HG02588 (cell line): Measurements from ENCODE around the gene CCDC92B.
A peak's percentile ranks its signal among the peaks of the same experiment; 100 is the strongest.

Source experiments
- ATAC-seq: cut with Tn5 transposase; IDR thresholded peaks from one replicate; pipeline ENCODE4 v1.9.1; 2021; ENCODE audit warnings: mild to moderate bottlenecking, moderate library complexity; ENCODE audit not compliant: unreplicated experiment

Gene CCDC92B

GRCh38 chr17:2723505-2723996 is 25.9 kb downstream of the CCDC92B start:
- ATAC-seq = no peak

DNA sequence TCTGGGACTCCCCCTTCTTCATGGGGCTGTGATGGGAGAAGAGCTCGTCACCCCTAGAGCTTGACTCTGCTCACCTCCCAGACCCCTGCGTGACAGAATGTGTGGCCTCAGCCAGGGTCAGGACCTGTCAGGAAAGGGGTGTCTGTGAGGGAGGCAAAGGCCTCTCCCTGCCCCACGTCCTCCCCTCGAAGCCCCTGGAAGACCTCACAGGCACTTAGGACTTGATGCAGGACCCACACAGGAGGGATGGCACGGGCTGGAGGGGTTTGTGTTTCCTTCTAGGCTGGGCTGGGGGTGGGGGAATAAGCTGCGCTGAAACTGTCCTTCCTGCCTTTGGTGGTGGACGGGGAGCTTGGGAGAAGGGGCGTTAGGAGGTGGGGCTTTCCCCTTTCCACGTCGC is 26.8 kb downstream of the CCDC92B start:
- ATAC-seq = no peak

DNA sequence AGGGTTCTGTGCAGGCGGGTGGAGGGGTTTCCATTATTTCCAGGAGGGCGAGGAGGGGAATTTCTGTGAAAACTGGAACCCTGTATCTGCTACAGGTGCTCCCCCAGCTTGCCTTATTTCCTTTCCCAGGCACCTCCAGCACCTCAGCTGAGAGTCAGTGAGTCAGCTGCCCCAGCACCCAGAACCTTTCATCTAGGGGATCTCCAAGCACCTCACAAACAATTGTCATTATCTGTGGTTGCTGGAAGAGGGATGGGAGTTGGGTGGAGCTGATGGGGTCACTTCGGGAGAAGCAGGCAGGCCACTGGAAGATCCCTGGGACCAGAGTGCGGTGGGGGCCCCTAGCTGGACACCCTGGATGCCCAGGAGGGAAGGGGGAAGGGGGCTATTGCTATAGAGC is 27.8 kb downstream of the CCDC92B start:
- no peak for ATAC-seq

- ATAC-seq = no peak
These were observed 29.6 kb downstream of the CCDC92B start for GRCh38 chr17:2719861-2720260.

DNA sequence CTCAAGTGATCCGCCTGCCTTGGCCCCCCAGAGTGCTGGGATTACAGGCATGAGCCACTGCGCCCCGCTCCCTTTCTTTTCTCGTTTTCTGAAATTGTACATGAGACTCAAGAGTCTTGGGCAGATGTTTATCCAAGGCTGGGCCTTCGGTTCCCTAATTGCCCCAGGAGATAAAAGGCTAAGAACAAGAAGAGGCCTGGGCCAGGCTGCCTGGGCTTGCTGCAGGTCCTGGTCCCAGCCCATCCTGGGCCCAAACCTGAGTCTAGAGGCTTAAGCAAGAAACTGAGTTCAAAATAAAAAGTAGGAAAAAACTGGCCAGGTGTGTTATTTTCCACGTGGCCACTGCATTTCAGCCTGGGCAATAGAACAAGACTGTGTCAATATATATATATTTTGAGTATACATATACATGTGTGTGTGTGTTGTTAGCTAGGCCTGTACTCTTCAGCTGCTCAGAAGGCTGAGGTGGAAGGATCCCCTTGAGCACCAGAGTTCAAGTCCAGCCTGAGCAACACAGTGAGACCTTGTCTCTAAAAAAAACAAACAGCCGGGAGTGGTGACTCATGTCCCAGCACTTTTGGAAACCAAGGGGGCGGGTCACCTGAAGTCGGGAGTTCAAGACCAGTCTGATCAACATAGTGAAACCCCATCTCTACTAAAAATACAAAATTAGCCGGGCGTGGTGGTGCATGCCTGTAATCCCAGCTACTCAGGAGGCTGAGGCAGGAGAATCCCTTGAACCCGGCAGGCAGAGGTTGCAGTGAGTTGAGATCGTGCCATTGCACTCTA is 31.1 kb downstream of the CCDC92B start:
- no peak for ATAC-seq

GRCh38 chr17:2716649-2717048 is 32.8 kb downstream of the CCDC92B start:
- no peak for ATAC-seq

DNA sequence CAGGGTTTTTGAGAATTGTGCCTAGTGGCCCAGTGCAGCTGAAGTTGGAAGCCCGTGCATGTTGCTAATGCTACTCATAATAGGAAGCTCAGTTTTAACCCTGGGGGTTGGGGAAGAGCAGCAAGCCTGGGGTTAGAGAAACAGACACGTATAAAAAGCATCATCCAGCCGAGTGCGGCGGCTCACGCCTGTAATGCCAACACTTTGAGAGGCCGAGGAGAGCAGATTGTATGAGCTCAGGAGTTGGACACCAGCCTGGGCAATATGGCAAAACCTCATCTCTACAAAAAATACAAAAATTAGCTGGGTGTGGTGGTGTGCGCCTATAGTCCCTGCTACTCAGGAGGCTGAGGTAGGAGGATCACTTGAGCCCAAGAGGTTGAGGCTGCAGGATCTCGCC is 35.6 kb downstream of the CCDC92B start:
- ATAC-seq = no peak

DNA sequence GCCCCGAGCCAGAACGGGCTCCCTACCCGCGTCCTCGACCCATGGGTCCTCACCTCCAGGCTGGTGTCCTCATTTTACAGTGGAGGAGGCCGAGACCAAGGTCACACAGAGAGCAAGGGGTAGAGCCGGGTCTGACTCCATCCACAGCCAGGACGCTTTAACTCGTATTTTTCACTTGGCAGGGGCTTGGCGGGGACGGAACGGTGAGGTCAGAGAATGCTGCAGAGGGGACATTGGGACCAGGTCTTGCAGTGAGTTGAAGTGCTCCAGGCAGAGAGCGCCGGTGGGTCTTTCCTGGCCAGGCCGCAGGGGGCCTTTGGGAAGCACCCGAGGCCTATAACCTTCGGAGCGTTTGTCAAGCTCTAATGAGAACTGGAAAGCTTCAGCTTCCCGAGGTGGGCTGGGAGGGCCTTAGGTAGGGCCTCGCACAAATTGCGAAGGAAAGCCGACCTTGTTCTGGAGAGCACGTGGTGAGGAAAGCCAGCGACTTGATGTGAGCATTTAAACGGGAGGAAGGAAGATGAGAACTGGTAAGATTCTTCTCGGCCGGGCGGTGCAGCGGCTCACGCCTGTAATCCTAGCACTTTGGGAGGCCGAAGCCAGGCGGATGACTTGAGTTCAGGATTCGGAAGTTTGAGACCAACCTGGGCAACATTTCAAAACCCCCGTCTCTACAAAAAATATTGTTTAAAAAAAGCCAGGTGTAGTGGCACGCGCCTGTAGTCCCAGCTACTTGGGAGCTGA is 37.0 kb downstream of the CCDC92B start:
- ATAC-seq = no peak

DNA sequence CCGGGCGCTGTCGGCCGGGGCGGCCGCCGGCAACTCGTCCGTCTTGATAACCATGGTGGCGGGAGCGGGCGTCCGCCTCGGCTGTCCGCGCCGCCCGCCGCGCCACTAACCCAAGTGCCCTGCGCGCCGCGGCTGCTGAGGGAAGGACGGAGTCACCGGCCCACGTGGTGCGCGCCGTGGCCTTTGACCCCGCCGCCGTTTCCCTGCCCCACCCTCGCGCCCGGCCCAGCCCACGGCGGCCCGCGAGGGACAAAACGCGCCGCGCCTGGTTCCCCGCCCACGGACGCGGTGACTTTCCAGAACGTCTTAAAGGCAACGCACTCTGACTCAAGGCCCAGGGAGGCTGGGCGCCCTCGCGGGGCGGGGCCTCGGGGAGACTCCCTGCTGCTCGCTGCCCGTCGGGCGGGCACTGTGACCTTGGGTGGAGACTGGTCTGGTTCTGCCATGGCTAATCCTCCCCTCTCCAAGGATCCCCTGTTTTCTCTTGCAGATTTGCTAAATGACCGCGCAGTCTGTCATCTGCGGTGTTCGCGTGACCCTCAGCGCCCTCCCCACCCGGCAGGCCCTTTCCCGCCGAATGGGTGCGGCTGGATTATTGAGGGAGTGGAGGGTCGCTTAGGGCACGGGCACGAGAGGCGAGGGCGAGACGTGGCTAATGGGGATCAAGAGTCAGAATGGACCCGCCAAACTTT is 37.7 kb downstream of the CCDC92B start, which contains the start of gene CLUH:
Gene CLUH (minus strand): TSS at position 157 of the 692 bp plus-strand sequence. CDS start 103 bp downstream, at position 54.
- peak; percentile 73 for ATAC-seq

DNA sequence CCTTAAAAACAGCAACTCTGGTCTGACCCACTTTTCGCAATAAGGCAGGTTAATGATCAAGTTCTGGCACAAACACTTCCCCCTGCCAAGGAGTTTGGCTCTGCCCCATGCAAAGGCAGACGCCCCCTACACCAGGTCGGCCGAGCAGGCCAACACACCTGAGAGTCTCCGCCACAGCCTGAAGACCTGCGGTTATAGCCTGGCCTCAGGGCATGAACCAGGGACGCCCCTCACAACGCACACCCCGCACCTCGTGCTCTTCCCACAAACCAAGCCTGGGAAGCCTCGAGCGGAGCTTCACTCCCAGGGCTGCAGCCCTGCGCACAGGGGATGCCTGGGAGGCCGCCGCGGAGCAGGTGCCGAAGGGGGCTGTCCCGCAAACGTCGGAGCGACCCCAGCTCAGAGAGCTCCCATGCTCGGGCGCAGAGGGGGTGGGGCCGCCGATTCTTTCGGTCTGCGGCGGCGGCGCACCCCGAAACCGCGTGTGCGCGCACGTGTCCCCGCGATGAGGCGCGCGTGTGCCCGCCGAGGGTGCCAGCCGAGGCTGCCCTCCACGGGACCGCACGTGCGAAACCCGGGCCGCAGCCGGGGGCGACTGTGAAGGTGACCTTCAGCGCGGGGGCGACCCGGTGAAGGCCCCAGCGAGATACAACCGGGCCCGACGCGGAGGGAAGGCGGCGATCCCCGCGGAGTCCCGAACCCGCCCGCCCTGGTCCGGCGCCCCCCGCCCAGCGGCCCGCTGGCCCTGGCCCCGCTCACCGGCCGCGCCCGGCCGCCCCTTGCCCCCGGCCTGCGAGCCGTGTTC is 38.4 kb downstream of the CCDC92B start:
- peak; percentile 24 for ATAC-seq

GRCh38 chr17:2710071-2710802 is 39.2 kb downstream of the CCDC92B start:
- ATAC-seq = peak; percentile 3

GRCh38 chr17:2709183-2709661 is 40.2 kb downstream of the CCDC92B start:
- ATAC-seq = peak; percentile 25

GRCh38 chr17:2708585-2709182 is 40.8 kb downstream of the CCDC92B start:
- ATAC-seq = no peak

DNA sequence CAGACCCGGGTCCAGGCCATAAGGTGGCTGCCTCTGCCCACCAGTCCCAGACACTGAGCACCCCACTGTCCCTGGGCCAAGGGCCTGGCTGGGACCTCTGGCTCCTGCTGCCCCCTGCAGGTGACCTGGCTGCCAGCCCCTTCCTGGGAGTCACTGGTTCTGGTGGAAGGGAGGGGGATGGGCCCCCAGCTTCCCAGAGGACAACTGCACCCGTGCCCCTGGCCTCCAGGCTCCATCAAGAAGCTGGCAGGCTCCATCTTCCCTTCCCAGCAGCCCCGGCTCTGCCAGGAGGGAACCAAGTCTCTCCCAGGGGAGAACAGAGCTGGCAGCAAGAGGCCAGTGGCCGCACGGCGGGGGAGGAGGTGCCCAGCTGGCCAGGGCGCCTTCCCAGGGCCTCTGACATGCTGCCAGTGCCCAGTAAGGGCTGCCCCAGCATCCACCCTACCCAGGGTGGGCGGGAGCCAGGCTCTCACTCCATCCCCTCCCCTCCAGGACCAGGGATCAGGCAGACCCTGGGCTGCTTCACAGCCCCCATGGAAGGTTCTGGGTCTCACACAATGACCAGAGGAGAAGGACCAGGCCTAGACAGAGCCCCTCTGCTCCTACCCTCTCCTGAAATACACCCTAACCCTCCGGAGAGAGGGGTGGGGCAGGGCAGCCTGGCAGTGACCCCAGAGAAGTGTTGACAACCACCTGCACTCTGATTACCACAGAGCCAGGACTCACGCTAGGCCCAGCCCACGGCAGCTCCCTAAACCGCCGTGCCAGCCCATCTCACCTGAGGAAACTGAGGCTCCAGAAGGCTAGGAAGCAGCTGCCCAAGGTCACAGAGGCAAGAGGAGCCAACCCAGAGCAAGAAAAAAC is 41.5 kb downstream of the CCDC92B start:
- ATAC-seq = no peak

DNA sequence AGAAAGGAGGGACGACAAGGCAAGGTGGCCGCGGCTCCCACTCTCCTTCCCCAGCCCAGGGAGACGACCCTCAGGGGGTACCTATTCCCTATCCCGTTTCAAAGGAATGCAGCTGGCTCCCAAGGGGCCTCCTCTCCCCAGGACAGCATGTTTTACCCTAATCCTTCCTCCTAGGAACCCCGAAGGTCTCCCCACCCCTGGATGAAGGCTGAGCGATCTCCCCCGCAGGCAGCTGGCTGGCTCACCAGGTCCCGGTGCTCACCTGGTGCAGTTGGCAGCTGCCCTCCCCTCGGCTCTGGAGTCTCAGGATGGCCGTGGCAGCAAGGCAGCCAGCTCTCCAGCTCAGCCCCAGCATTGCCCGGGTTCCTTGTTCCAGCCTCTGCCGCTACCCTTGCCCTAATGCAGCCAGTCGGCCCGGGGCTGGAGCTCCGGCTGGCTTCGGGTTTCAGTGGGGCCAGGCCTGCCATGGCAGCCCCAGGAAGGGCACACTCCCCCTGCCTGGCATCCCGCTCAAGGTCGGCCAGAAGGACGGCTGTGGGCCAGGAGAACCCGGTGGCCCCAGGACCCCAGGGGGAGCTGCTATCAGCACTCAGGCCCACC is 42.4 kb downstream of the CCDC92B start:
- no peak for ATAC-seq

GRCh38 chr17:2705888-2706795 is 43.3 kb downstream of the CCDC92B start:
- no peak for ATAC-seq

DNA sequence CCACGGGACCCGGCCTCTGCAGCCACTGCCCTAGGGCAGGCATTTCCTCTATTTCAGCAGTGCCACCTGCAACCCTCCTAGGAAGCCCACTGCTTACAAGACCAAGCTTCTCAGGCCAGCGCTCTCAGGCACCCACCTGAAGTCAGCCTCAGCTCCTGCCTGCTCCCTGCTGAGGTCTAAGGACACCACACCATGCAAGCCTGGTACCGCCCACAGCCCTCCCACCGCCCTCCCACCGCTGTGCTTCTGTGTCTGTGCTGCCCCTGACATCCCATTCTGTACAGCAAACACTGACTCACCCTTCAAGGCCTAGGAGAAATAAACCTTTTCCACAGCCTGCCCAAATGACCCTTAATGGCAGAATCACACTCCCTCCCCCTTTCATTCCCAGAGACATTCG is 44.2 kb downstream of the CCDC92B start:
- ATAC-seq = no peak
